ENCODE data around the gene TNRC6B.

DNA sequence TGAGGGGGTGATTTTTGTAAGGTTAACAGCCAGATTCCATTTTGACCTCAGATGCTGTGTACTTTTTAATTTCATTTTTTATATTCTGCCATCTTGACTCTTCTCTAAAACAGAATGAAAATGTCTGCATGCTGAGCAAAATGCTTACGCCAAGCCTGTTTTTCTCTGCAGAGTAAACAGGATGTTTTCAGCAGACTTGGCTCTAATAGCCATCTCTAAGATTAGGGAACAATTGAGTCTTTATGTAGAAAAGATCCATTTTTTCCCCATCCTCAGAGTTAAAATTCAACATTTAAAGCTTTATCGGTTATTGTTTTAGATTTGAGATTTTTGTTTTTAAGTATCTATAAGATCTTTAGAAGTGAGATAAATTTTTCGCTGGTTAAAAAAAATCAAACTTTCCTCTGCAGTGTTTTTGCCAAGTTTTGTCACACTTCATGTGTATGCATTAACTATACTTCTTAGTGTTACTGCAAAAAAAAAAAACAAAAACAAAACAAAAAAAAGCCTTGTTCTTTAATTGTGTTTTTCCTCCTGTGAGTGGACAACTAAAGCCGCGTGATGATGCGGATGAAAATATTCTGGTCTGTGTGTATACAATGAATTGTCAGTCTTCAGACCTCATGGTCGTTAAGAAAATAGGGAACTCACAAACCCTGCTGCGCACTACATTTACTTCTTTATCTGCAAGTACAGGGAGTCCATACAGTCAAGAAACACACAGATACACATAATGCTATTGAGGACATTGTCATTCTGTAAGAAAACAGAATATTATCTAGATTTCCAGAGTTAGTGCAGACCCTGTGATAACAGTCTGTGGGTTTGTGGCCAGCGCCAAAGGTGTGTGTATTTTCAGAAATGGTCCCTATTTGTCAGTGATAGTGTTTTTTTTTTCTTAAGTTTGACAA is 151.1 kb downstream of the TNRC6B start:
- no peak for TF ChIP-seq CTCF (IDR thresholded peaks at IDR 0.05)
- no peak for TF ChIP-seq EP300 (IDR thresholded peaks at IDR 0.05)
- TF ChIP-seq POLR2A (IDR thresholded peaks at IDR 0.05) = no peak
